Endothelial cell of umbilical vein (primary cell): ENCODE measurements around the gene NUDT15. TPM values are rescaled to one million over a fixed set of nuclear protein-coding genes. Genes with fewer than 3 reads are reported as not detected.

Experiments
- BruUV-seq: library from RNA; stranded (reverse); fragments of 400-500 nt; replicated peaks from 2 replicates; lab custom pipeline; 2021; lab: Mats Ljungman, UMichigan
- CTCF ChIA-PET: fragments of 300-600, 350-600 bp; sonication (Branson Sonifier 250); formaldehyde crosslinking; loops from one replicate; lab custom pipeline; 2021; ENCODE audit warnings: antibody characterized with exemption, inconsistent platforms; lab: Charles Lee
- POLR2A ChIA-PET: fragments of 300-600, 350-600 bp; sonication (Branson Sonifier 250); formaldehyde crosslinking; loops from one replicate; lab custom pipeline; 2021; ENCODE audit warnings: antibody characterized with exemption, inconsistent platforms; lab: Charles Lee
- DNase-seq: peaks from one replicate; pipeline ENCODE4 v3.0.0-alpha.2; 2011; ENCODE audit warnings: low read depth, low spot score
- FAIRE-seq: peaks from 2 replicates; lab custom pipeline; 2011; peaks lifted over from hg19 to GRCh38; lab: Jason Lieb, UNC
- H2AFZ ChIP-seq: 2 replicates; pipeline ENCODE4 v1.6.0; 2012; ENCODE audit warnings: low read depth, low read length, control low read depth, inconsistent platforms
- H3K27ac ChIP-seq: 2 replicates; pipeline ENCODE4 v1.5.1; 2011; ENCODE audit warnings: low read depth, mild to moderate bottlenecking, control low read depth, low read length, moderate library complexity; ENCODE audit not compliant: insufficient read depth
- H3K27me3 ChIP-seq, 2 experiments: 2 replicates each; pipeline versions ENCODE4 v1.6.0 to v1.6.1; 2011; ENCODE audit warnings: low read length in 2 of 2, mixed read lengths in 1 of 2; ENCODE audit not compliant: control insufficient read depth in 2 of 2, insufficient read depth in 2 of 2
- H3K36me3 ChIP-seq, 2 experiments: 2 replicates in 1 of 2; 3 replicates in 1 of 2; pipeline ENCODE4 v1.5.1; 2011; ENCODE audit warnings: low read length in 2 of 2, mild to moderate bottlenecking in 1 of 2, moderate library complexity in 1 of 2; ENCODE audit not compliant: control insufficient read depth in 2 of 2, insufficient read depth in 2 of 2; ENCODE audit errors: extremely low read depth in 1 of 2
- H3K4me1 ChIP-seq: 3 replicates; pipeline ENCODE4 v1.5.1; 2011; ENCODE audit warnings: mild to moderate bottlenecking, low read length; ENCODE audit not compliant: control insufficient read depth, insufficient read depth; ENCODE audit errors: extremely low read depth
- H3K4me2 ChIP-seq: 2 replicates; pipeline ENCODE4 v1.6.1; 2011; ENCODE audit warnings: low read length, control low read depth, mixed read lengths; ENCODE audit not compliant: insufficient read depth
- H3K4me3 ChIP-seq, 3 experiments: fragments of 200-600 bp in 1 of 3; sonication (generic), shearing (Covaris generic) in 1 of 3; replicated peaks in 1 of 3; 2 replicates each; pipeline ENCODE4 v1.5.1; 2011 to 2016; ENCODE audit warnings: control low read depth in 3 of 3, low read length in 3 of 3, mild to moderate bottlenecking in 2 of 3, inconsistent platforms in 1 of 3, low read depth in 1 of 3, moderate library complexity in 1 of 3; ENCODE audit not compliant: insufficient read depth in 1 of 3
- H3K79me2 ChIP-seq: 2 replicates; pipeline ENCODE4 v1.6.0; 2012; ENCODE audit warnings: low read length, inconsistent platforms; ENCODE audit not compliant: control insufficient read depth, insufficient read depth
- H3K9ac ChIP-seq: replicated peaks from 2 replicates; pipeline ENCODE3; 2011; ENCODE audit warnings: low read length, control low read depth; ENCODE audit not compliant: insufficient read depth; ENCODE audit errors: extremely low read depth
- H3K9me1 ChIP-seq: replicated peaks from 3 replicates; pipeline ENCODE4 v1.6.0; 2011; ENCODE audit warnings: mild to moderate bottlenecking, low read length; ENCODE audit not compliant: control insufficient read depth, insufficient read depth; ENCODE audit errors: extremely low read depth
- H3K9me3 ChIP-seq: replicated peaks from 2 replicates; pipeline ENCODE4 v1.5.1; 2012; ENCODE audit warnings: low read length, inconsistent platforms; ENCODE audit not compliant: control insufficient read depth, insufficient read depth
- H4K20me1 ChIP-seq: replicated peaks from 2 replicates; pipeline ENCODE3; 2011; ENCODE audit warnings: mild to moderate bottlenecking, low read length; ENCODE audit not compliant: control insufficient read depth, insufficient read depth; ENCODE audit errors: extremely low read depth
- CTCF ChIP-seq, 2 donors: IDR thresholded peaks; 1 replicate in 1 of 2; 2 replicates in 1 of 2; pipeline ENCODE4 v1.5.1; 2011; ENCODE audit warnings: low read length in 2 of 2, mild to moderate bottlenecking in 2 of 2, moderate library complexity in 2 of 2, control low read depth in 1 of 2, inconsistent platforms in 1 of 2, low read depth in 1 of 2; ENCODE audit not compliant: insufficient read depth in 1 of 2; ENCODE audit errors: extremely low read depth in 1 of 2
- EZH2 ChIP-seq: IDR thresholded peaks from 2 replicates; pipeline ENCODE4 v1.6.1; 2012; ENCODE audit warnings: borderline replicate concordance, low read depth, mild to moderate bottlenecking, moderate library complexity, low read length, inconsistent platforms; ENCODE audit not compliant: severe bottlenecking
- FOS ChIP-seq: IDR thresholded peaks from 2 replicates; pipeline ENCODE4 v1.6.1; 2011; ENCODE audit warnings: mild to moderate bottlenecking, low read length, moderate library complexity, borderline replicate concordance; ENCODE audit not compliant: insufficient read depth
- GATA2 ChIP-seq: IDR thresholded peaks from 2 replicates; pipeline ENCODE4 v1.7.0; 2011; ENCODE audit warnings: low read depth, mild to moderate bottlenecking, moderate library complexity, mixed read lengths, low read length; ENCODE audit not compliant: insufficient read length, insufficient read depth
- JUN ChIP-seq: IDR thresholded peaks from 2 replicates; pipeline ENCODE4 v1.6.1; 2011; ENCODE audit warnings: borderline replicate concordance, low read depth; ENCODE audit not compliant: insufficient read length, insufficient read depth
- MYC ChIP-seq: IDR thresholded peaks from one replicate; pipeline ENCODE4 v1.6.1; 2011; ENCODE audit warnings: mild to moderate bottlenecking, low read depth, low read length
- POLR2A ChIP-seq: IDR thresholded peaks from 2 replicates; pipeline ENCODE4 v1.6.1; 2012; ENCODE audit warnings: low read depth, mild to moderate bottlenecking, control low read depth, low read length
- POLR2AphosphoS5 ChIP-seq: IDR thresholded peaks from 2 replicates; pipeline ENCODE4 v1.6.1; 2012; ENCODE audit warnings: low read depth, mild to moderate bottlenecking, control low read depth, low read length, moderate library complexity; ENCODE audit not compliant: insufficient read depth
- dilution Hi-C: fragments of 300-500 bp; cut with MboI; formaldehyde crosslinking; loops from one replicate; pipeline ENCODE4 v1.15.0; 2019; ENCODE audit warnings: low sequenced_read_pairs; ENCODE audit not compliant: extremely low pct_ligation_motif_present
- intact Hi-C: fragments of 100-400 bp; cut with micrococcal nuclease; formaldehyde crosslinking; loops from one replicate; pipeline ENCODE4 v1.10.0; 2022
- polyA plus RNA-seq, 4 experiments: library from polyadenylated mRNA; depleted of rRNA in 3 of 4; stranded (reverse) in 3 of 4; unstranded in 1 of 4; fragments of >200 nt; gene quantifications; 2 replicates each; pipeline versions ENCODE4 v1.2.1 to v1.2.3, GENCODE V29; 2011 to 2012; ENCODE audit warnings: missing spikeins in 1 of 4
- total RNA-seq: library from RNA; stranded (reverse); gene quantifications from 2 replicates; pipeline ENCODE4 v1.2.3, GENCODE V29; 2021
- TF ChIP-seq, protein P1 (sequence below): IDR thresholded peaks from 2 replicates; pipeline ENCODE4 v1.6.1; 2011; ENCODE audit not compliant: insufficient read depth, insufficient read length

Gene NUDT15
- total and polyA plus RNA-seq, 2 donors (not counting 3 experiments of a cell fraction or from before 2014, with no cell fraction given), result 13.3 to 21.6 TPM

- no peaks in the 10 kb centered on the region for H3K4me1 ChIP-seq
- TF ChIP-seq EZH2 (no peak), POLR2AphosphoS5 (no peak), GATA2 (no peak), CTCF (IDR thresholded peaks at IDR 0.05; ENCODE audit: extremely low read depth in 1 of 2, insufficient read depth in 1 of 2, low read depth in 1 of 2, low read length in 2 of 2) (no peak), POLR2A (no peak), JUN (no peak), FOS (no peak), MYC (no peak)
- TF ChIP-seq, protein P1, sequence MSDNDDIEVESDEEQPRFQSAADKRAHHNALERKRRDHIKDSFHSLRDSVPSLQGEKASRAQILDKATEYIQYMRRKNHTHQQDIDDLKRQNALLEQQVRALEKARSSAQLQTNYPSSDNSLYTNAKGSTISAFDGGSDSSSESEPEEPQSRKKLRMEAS, result no peak
- no peak overlapping the region for H3K9ac ChIP-seq
- ChIA-PET CTCF (no interaction called here), POLR2A (no interaction called here)
- no peak overlapping the region for H3K27ac ChIP-seq
- H4K20me1 ChIP-seq, result no peaks in the 10 kb centered on the region
- H2AFZ ChIP-seq, result no peak overlapping the region
- H3K4me2 ChIP-seq, result no peak overlapping the region
- H3K9me1 ChIP-seq, result no peaks in the 10 kb centered on the region
- no peaks in the 10 kb centered on the region for H3K27me3 ChIP-seq
- no peak for FAIRE-seq
- DNase-seq, result no peak
- no peaks in the 10 kb centered on the region for H3K79me2 ChIP-seq
- intact Hi-C loops (no loop called here), dilution Hi-C loops (no loop called here)
- no peaks in the 10 kb centered on the region for H3K9me3 ChIP-seq
- H3K36me3 ChIP-seq, result no peaks in the 10 kb centered on the region
- no TSS peak for BruUV-seq
- no peak overlapping the region for H3K4me3 ChIP-seq
Observed at GRCh38 chr13:48012668-48013067, 24.9 kb upstream of the NUDT15 start.
